HG02852 (cell line): ENCODE data around the gene TTC38.

Source experiments
- ATAC-seq: cut with Tn5 transposase; IDR thresholded peaks from one replicate; pipeline ENCODE4 v1.9.1; 2021; ENCODE audit warnings: mild to moderate bottlenecking, moderate library complexity; ENCODE audit not compliant: unreplicated experiment

Gene TTC38

GRCh38 chr22:46267431-46268279, at the start of gene TTC38:
TTC38 (plus strand) TSS chr22:46268008; CDS start chr22:46268040, 32 bp downstream.
- ATAC-seq, result no peak

- ATAC-seq, result no peak
These were observed 48.2 kb upstream of the TTC38 start for GRCh38 chr22:46219636-46220035.

DNA sequence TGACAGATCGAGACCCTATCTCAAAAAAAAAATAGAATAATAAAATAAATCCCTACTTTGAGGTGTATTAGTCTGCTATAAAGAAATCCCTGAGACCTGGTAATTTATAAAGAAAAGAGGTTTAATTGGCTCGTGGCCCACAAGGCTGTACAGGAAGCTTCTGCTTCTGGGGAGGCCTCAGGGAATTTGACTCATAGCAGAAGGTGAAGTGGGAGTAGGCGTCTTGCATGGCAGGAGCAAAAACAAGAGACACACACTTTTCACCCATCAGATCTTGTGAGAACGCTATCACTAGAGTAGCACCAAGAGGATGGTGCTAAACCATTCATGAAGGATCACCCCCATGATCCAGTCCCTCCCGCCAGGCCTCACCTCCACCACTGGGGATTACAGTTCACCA, 46.9 kb upstream of the TTC38 start:
- ATAC-seq, result no peak

GRCh38 chr22:46224044-46224897, 43.5 kb upstream of the TTC38 start:
- no peak for ATAC-seq

DNA sequence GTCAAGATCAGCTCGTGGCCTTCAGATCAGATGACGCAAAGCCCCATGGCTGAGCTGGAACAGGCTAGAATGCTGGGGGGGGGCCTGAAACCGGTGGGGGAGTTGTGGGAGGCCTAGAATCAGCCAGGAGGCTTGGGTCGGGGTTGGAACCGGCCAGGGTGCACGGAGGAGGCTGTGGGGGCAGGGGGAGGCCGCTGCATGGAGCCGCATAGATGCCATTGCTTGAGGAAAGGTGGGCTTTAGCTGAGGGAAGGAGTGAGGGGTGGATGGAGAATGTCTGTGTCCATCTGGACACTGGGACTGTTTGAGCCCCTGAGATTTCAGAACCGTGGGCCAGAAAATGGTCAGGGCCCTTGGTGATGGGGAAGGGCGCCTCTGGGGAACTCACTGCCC, 42.9 kb upstream of the TTC38 start:
- ATAC-seq, result no peak

DNA sequence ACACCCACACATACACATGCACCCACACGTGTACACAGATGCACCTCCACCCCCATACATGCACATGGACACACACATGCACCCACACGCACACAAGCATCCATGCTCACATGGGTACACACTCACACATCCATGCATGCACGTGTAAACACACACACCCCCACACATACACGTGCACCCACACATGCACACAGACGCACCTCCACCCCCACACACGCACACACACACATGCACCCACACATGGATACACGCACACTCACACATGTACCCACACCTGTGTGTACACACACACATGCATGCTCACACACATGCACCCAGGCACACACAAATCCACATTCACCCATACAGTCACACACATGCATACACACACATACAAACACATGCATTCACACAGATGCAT, 42.2 kb upstream of the TTC38 start:
- ATAC-seq, result no peak

GRCh38 chr22:46226577-46226976, 41.2 kb upstream of the TTC38 start:
- no peak for ATAC-seq

GRCh38 chr22:46229701-46230100, 38.1 kb upstream of the TTC38 start:
- no peak for ATAC-seq

DNA sequence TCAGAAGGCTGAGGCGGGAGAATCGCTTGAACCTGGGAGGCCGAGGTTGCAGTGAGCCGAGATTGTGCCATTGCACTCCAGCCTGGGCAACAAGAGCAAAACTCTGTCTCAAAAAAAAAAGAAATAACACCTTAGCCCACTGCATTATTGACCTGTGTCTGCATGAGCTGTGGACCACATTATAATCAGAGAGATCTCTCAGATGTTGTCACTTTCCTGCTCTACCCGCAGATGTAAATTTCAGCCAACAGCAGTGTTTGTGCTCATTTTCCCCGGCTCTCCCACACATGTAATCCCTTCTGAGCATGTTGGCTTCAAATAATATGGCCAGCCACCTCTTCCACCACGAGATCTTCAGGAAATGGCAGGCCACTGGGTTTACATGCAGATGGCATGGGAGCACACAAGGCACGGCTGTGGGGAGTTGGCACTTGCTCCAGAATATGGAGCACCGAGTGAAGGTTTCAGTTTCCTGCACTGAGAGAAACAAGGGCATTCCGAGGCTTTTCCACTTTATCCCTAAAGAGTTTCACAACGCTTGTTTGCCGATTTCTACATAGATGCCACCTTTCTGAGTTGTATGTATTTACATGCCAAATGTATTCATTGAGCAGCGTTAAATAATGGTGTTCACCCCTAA, 37.4 kb upstream of the TTC38 start:
- ATAC-seq, result no peak

DNA sequence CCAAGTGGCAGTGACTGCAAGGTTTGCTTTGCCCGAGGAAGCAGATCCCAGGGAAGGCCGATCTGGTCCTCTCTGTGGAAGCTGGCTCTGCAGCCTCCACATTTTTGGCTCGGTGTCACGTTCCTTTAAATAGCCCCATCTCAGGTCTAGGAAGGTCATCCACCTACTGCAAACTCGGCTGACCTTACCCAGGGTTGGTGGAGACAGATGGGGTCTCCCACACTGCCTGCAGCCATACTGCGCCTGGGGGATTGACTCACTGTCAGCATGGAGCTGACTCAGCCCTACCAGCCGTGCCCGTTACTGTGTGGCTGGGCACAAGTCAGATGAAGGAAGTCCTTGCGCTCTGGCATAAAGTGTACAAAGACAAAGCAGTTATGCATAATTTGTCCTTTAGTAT, 34.6 kb upstream of the TTC38 start:
- no peak for ATAC-seq

GRCh38 chr22:46234969-46235368, 32.8 kb upstream of the TTC38 start:
- ATAC-seq, result no peak

DNA sequence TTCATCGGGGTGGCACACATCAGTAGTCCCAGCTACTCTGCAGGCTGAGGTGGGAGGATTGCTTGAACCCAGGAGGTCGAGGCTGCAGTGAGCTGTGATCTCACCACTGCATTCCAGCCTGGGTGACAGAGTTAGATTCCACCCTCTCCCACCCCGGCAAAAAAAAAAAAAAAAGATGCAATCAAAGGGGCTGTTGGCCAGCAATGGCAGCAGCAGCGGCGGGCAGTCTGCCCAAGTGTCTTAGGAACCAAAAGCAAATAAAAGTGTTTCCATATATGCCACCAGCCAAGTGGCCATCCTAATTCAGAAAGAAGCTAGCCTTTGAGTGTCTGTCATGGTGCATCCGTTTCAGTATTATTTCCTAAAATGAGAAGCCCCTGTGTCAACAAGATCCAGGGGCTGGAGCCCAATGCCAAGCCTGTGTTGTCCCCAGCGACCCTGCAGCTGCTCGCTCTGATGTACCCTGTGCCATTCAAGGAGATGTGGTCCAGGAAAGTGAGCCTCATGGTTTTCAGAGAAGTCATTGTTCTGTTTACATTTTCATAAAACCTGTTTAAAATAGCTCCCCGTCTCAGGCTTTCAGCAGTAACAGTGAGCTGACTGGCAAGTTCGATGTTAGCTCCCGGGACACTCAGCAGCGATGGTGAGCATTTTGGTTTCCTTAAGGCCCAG, 30.2 kb upstream of the TTC38 start:
- ATAC-seq, result no peak

GRCh38 chr22:46238541-46238940, 29.3 kb upstream of the TTC38 start:
- no peak for ATAC-seq

DNA sequence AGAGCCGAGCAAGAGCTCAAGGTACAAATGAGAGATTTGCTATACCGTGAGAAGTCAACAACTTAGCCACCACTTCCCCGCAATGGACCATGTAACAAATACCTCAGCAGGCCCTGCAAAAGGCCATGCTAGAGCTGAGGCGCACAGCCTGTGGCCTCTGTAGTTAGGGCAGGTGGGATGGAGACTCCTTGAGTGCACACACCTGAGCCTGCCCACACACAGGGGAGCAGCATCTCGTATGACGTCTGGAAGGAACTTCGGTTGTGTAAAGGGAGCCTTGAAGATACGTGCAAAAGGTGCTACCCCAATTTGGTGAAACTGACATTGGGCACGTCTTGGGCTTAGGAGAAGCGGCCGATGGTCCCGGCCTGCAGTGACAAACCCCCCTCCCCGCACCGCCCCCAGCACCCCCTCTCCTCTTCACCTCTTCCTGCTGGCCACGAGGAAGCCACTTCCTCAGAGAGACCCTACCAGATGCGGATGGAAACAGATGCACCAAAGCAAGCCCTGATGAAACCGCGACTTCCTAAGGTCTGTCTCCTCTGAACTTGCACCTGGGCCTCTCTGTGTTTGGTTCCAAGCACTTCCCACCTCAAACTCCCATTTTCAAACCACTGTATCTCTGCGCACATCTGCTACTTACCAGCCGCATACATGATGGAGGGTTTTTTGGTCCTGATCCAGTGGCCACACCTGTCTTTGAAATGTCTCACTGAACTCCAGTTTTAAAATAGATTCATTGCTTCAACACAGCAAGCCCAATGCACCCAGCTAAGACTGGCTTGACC, 28.4 kb upstream of the TTC38 start:
- no peak for ATAC-seq

DNA sequence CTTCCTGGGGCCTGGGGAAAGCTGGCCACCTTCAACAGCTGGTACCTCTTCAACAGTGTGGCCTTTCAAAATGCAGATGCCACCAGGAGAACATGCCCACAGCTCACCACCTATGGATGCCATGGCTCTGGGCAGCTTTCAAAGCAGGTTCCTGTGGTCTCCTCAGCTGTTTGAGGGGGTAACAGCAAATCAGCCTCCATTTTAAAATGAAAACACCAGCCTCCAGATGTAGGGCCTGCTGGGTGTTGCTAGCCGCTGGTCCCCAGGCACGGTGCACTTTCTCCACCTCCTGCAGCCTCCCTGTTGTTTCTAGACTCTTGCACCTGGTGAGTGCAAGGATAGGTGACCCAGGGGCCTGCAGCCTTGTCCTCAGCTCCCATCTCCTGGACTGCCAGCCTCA, 27.7 kb upstream of the TTC38 start:
- no peak for ATAC-seq

- no peak for ATAC-seq
These were observed 27.3 kb upstream of the TTC38 start for GRCh38 chr22:46240506-46240905.

GRCh38 chr22:46240907-46241306, 26.9 kb upstream of the TTC38 start:
- ATAC-seq, result no peak

GRCh38 chr22:46241396-46242007, 26.3 kb upstream of the TTC38 start:
- no peak for ATAC-seq

- no peak for ATAC-seq
These were observed 25.7 kb upstream of the TTC38 start for GRCh38 chr22:46242076-46242475.

- ATAC-seq, result no peak
These were observed 23.0 kb upstream of the TTC38 start for GRCh38 chr22:46244771-46245170.
